Activated CD8-positive, alpha-beta memory T cell treated with anti-CD3 and anti-CD28 coated beads for 1 hour (primary cell): Measurements from ENCODE around the gene SLC8A3.

Experiments
- DNase-seq, 2 donors: peaks; one replicate each; pipeline ENCODE4 v3.0.0-alpha.2; 2020; ENCODE audit warnings: low read depth in 1 of 2; ENCODE audit errors: extremely low read depth in 1 of 2

SLC8A3 gene

GRCh38 chr14:70123796-70124195 lies 65.0 kb downstream of the SLC8A3 start:
- no peak for DNase-seq

DNA sequence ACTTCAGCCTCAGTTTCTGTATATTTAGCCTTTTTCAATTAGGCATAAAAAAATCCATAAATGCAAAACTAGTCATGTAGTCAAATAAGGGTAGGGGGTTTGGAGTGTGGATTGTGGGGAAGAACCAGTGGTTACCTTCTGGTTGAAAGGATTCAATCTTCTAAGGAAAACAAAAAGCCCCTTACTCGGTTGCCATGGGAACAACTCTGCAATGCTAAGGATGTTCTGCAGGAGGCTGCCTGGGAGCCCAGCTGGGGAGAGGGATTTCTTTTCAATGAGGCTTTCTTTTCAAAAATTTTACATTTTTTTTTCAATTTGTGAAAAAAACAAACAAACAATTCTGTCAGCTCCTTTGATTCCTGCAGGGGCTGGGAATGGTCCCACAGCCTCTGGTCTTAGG lies 67.2 kb downstream of the SLC8A3 start:
- DNase-seq = no peak

DNA sequence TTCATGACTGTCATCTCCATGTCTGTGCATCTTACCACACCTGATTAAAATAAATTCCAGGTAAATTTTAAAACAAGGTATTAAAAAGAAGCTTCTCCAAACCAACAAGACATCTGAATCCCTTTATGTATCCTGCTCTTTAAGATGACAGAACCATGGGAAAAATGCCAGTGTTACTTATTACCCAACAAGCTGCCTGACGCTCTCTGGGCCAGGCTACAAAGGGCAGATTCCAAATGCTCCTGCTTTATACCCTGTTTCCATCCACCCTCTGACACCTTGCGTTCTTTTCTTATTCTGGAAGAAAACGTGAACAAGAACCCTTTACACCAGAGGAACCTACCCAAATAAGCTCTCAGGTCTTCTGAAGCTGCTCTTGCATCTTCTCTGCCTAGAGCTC lies 70.7 kb downstream of the SLC8A3 start:
- DNase-seq = no peak

GRCh38 chr14:70116278-70116677 lies 72.5 kb downstream of the SLC8A3 start:
- DNase-seq = no peak

GRCh38 chr14:70114621-70115156 lies 74.1 kb downstream of the SLC8A3 start:
- no peak for DNase-seq

DNA sequence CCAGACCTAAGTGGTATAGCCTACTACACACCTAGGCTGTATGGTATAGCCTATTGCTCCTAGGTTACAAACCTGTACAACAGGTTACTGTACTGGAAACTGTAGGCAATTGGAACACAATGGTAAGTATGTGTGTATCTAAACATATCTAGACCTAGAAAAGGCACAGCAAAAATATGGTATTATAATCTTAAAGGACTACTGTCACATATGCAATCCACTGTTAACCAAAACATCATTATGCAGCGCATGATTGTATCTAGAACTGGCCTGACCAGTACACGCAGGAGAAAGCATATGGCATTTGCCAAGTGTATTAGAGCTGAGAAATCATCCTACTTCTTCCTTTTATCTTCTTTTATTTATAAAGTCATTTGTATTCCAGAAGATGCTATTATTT lies 75.5 kb downstream of the SLC8A3 start:
- no peak for DNase-seq

GRCh38 chr14:70108419-70108818 lies 80.3 kb downstream of the SLC8A3 start:
- no peak for DNase-seq

GRCh38 chr14:70107309-70107708 lies 81.4 kb downstream of the SLC8A3 start:
- no peak for DNase-seq

DNA sequence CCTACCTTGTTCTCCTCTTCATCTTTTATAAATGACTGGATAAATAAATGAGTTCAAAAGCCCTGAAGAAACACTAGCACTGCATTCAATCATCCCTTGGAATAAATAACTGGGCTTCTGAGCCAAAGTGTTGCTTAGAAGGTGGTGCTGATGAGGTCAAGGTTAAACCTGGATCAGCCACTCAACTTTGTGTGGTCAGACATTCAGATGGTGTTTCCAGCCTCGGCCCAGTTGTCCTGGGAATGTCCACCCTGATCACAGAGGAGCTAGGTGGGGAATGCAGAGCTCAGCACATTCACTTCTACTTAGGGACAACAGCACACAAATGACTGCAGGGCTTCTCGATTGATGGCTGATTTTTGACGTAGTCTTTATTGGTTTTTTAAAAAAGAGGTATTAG lies 88.7 kb downstream of the SLC8A3 start:
- DNase-seq = no peak

GRCh38 chr14:70098250-70098809 lies 90.4 kb downstream of the SLC8A3 start:
- no peak for DNase-seq

DNA sequence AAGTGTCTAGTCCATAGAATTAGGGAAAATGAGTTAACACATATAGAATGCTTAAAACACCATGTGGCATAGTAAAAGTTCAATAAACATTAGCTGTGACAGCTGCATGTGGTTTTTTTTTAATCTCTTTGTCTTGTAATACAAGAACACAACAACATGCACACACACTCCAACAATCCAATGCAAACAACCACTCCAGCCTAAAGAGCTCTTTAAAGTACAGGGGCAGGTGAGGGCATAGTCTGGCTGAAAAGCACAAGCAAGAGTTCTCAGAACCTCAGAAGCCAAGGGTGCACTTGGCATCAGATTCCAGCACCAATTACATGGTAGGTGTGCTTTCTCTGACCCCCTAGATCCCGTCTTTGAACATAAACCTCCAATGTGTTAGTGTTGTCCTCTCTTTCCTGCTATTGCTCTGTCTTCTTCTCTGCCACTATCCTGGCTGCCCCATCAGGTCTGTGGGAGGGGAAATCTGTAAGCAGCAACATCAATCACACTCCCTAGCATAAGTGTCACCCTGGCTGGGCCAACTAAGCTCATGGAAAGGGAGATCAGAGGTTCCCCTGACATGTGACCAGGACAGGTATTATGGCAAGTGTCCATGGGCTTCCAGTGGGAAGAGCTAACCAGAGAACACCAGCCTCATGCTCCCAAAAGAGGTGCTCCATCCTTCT lies 91.0 kb downstream of the SLC8A3 start:
- no peak for DNase-seq

DNA sequence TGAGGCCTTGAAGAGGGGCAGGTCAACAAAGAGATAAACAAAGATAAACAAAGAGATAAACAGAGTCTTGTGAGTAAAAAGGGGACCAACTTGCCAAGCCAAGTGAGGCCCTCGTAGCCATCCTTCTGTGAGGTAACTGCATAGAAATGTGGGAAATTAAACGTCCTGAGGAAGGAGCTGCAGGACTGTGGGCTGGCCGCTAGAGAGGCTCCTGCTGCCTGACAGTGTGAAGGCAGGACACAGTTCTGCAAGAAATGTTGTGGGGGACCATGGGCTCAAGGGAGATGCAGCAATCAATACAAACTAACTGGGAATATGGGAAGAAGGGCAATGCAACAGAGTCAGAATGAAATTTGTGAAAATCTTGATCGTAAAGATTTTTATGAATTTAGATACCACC lies 91.9 kb downstream of the SLC8A3 start:
- DNase-seq = no peak

GRCh38 chr14:70094631-70095030 lies 94.1 kb downstream of the SLC8A3 start:
- no peak for DNase-seq

DNA sequence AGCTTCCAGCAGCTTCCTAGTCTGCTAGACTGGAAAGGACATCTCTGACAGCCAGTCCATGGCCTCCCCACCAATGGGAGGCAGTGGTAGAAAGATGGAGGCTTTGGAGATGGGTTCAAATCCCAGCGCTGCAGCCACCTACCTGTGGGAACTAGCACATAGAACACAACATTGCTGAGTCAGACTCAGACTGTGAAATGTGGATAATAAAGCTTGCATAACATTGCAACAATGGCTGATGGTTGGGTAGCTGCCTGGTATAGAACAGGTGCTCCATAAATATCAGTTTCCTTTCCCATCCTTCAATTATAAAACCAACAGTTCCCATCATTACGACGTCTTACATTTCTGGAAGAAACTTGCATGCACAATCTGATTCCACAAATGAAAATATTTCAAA lies 94.6 kb downstream of the SLC8A3 start:
- DNase-seq = no peak

- no peak for DNase-seq
Observed at GRCh38 chr14:70093156-70093555, 95.6 kb downstream of the SLC8A3 start.

DNA sequence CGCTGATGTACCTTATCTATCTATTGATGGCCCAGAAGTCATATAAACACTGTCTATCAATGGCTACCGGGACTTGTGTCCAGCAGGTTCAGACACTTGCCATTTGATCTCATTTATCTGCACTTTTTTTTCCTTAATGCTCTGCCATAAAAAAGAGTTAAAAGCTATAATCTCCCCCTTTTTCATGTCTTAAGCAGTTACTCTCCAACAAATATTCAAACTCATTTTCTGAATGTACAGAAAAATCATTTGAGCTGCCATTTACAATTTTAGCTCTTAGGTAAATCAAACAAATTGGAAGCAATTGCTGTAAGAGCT lies 101.4 kb downstream of the SLC8A3 start:
- DNase-seq = no peak

- DNase-seq = no peak
Observed at GRCh38 chr14:70086685-70087379, 101.9 kb downstream of the SLC8A3 start.

DNA sequence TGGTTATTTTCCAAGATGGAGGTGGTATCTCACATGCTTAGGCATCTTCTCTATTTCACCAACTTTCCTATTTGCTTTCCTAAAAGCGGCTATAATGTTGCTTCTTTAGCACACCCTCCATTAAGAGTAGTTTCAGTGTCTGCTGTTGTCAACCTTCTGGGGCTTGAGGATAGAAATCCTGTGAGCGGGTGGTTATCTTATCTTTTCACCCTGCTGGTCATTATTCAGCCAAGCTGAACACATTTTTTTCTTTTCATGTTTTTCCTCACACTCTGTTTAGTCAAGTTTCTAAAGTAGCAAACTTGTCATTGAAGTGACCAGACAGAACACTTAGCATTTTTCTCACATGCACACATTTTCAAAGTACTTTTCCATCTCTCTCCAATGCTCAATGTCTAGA lies 104.5 kb downstream of the SLC8A3 start:
- no peak for DNase-seq

DNA sequence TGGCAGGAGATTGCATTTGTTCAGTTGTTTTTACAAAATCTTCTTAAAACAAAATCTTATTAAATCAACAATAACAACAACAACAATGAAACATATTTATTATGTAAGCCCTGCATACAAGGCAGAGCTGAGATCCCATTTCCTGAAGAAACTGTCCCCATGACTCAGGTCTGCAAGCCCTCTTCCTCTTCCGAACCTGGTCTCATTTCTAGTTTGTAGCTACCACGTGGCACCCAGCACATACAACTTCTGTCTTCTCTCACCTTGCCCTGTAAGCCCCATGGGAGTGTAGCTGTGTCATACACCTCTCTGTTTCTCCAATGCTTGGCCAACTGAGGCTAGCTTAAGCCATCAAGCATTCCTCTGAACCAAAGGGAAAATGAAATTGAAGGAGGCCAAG lies 106.4 kb downstream of the SLC8A3 start:
- DNase-seq = no peak

- DNase-seq = no peak
Observed at GRCh38 chr14:70080076-70080475, 108.7 kb downstream of the SLC8A3 start.

DNA sequence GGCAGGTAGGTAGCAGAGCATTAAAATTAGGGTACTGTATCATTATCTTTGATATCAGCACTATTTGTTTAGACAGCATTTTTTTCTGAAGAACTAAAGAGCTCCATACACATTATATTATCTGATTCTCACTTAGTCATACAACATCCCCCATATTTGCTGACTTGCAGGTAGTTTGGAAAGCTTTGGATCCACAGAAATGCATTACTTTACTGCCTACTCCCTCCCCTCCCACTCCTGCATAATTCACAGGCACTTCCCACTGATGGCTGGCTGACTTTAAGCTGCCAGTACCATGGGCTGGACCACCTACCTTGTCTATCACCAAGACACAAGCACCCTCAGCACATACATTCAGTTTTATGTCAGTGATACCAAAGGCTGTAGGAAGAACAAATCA lies 110.4 kb downstream of the SLC8A3 start:
- no peak for DNase-seq

DNA sequence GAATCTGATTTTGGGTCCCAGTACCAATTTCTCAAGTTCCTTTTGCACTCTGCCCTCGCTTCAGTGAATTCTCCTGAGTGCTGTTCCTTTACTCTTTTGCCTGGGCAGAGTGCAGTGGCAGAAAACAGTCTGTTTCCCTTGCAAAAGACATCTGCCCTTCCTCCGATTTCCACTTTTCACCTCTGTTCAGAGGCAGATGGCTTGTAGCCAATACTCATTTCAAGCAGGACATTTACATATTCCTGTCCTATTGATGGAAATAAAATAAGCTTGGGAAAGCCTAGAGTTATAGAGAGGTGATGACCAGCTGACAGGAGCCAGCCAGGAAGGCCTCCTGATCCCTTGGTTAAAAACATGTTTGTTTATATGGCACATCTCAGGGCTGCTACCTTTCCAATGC lies 111.0 kb downstream of the SLC8A3 start:
- DNase-seq = no peak
